ENCODE data around the gene VPS13C. TPM values are rescaled to one million over a fixed set of nuclear protein-coding genes. Genes with fewer than 3 reads are reported as not detected.

VPS13C gene
- total RNA-seq, 1 experiment from 2014 or later = 20.9 TPM

- TF ChIP-seq IRF1 (CRISPR knock-in tag; IDR thresholded peaks at IDR 0.05) (no peak), CDX4 (CRISPR knock-in tag; IDR thresholded peaks at IDR 0.05; ENCODE audit: borderline replicate concordance) (no peak)
Measured at GRCh38 chr15:61861962-61862361, 198.3 kb downstream of the VPS13C start (continued).

- no peaks in the 10 kb centered on the region for H3K36me3 Mint-ChIP-seq
- no peak for DNase-seq (ENCODE audit: low spot score)
- no peak overlapping the region for H3K4me3 Mint-ChIP-seq
- no peak overlapping the region for H3K27ac Mint-ChIP-seq
- TF ChIP-seq JAZF1 (CRISPR knock-in tag; IDR thresholded peaks at IDR 0.05) = no peak
- no peak for TF ChIP-seq CBFB (CRISPR knock-in tag; IDR thresholded peaks at IDR 0.05; ENCODE audit: low read depth)
- no peak for TF ChIP-seq HMGXB4 (CRISPR knock-in tag; IDR thresholded peaks at IDR 0.05)
- no peak for TF ChIP-seq ZNF317 (CRISPR knock-in tag; IDR thresholded peaks at IDR 0.05; ENCODE audit: borderline replicate concordance, low read depth)
- TF ChIP-seq NFE2L1 (CRISPR knock-in tag; IDR thresholded peaks at IDR 0.05) = no peak
- no peak for TF ChIP-seq SMAD4 (CRISPR knock-in tag; IDR thresholded peaks at IDR 0.05)
- TF ChIP-seq GABPB1 (CRISPR knock-in tag; IDR thresholded peaks at IDR 0.05) = no peak
- TF ChIP-seq CREM (CRISPR knock-in tag; IDR thresholded peaks at IDR 0.05) = no peak
- no peak for TF ChIP-seq PREB (CRISPR knock-in tag; IDR thresholded peaks at IDR 0.05; ENCODE audit: borderline replicate concordance)
- TF ChIP-seq ZNF281 (CRISPR knock-in tag; IDR thresholded peaks at IDR 0.05) = no peak
- no peak for TF ChIP-seq STAT6 (CRISPR knock-in tag; conservative IDR thresholded peaks at IDR 0.05; ENCODE audit: low read depth)
- TF ChIP-seq ATF1 (CRISPR knock-in tag; IDR thresholded peaks at IDR 0.05) = no peak
- no peak for TF ChIP-seq SMAD3 (CRISPR knock-in tag; IDR thresholded peaks at IDR 0.05; ENCODE audit: borderline replicate concordance)
- no peak for TF ChIP-seq ZNF232 (CRISPR knock-in tag; IDR thresholded peaks at IDR 0.05)
- no peak for TF ChIP-seq TEAD4 (CRISPR knock-in tag; IDR thresholded peaks at IDR 0.05)
- no peaks in the 10 kb centered on the region for H3K27me3 Mint-ChIP-seq (ENCODE audit: low read depth)
- ATAC-seq = no peak
- no peaks in the 10 kb centered on the region for H3K4me1 Mint-ChIP-seq
- ChIA-PET POLR2A (no interaction called here), CTCF (interaction anchor here (0.6 to 0.7 kb wide), 3 partner anchors 11 to 520 kb away, joined by 3 to 4 read pairs (median 4); no protein-coding TSS in a partner anchor)
- no peaks in the 10 kb centered on the region for H3K9me3 Mint-ChIP-seq
Measured at GRCh38 chr15:61857169-61857829, 202.9 kb downstream of the VPS13C start.

Data from WTC11 (cell line).